ENCODE data around the gene EPHA4.

DNA sequence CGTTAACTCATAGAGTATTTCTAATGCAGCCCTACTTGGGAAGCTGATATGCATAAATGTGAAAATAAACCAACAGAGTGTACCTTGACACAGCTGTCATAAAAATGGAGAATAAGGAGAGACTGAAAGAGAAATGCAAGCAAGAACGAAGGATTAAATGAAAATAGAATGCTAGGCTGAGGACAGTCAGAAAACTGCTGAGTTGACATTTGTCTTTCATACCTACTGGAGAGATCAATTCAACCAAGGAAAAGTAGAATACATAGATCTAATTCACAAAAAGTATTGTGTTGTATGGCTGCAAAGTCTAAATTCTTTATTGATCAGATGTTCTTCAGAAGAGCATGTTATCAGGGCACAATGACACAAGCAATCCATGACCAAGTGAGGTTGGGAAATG, 112.0 kb downstream of the EPHA4 start:
- TF ChIP-seq GATA2 (IDR thresholded peaks at IDR 0.05; ENCODE audit: low read depth, low read length) (no peak), GATA3 (IDR thresholded peaks at IDR 0.05; ENCODE audit: low read depth, low read length) (no peak)
